LNCaP clone FGC (cell line): Measurements from ENCODE around the gene RAB35.

ENCODE experiments used
- DNase-seq: peaks from one replicate; pipeline ENCODE4 v3.0.0-alpha.2; 2011; ENCODE audit warnings: low read depth
- H3K4me3 ChIP-seq: 2 replicates; pipeline ENCODE4 v1.5.1; 2011; ENCODE audit warnings: mild to moderate bottlenecking, low read depth, low read length, control low read depth
- CTCF ChIP-seq: IDR thresholded peaks from 2 replicates; pipeline ENCODE4 v1.5.1; 2012; ENCODE audit warnings: mild to moderate bottlenecking; ENCODE audit not compliant: control insufficient read depth, insufficient read depth; ENCODE audit errors: extremely low read depth

RAB35 gene

GRCh38 chr12:120106151-120106550, 10.4 kb downstream of the RAB35 start:
- H3K4me3 ChIP-seq: no peak overlapping the region
- no peak for DNase-seq
- TF ChIP-seq CTCF: no peak

- no peak overlapping the region for H3K4me3 ChIP-seq
- TF ChIP-seq CTCF: no peak
- no peak for DNase-seq
Observed at GRCh38 chr12:120103371-120103770, 13.2 kb downstream of the RAB35 start.

- TF ChIP-seq CTCF: no peak
- DNase-seq: no peak
- no peak overlapping the region for H3K4me3 ChIP-seq
Observed at GRCh38 chr12:120103044-120103338, 13.6 kb downstream of the RAB35 start.

- no peak for DNase-seq
- no peak overlapping the region for H3K4me3 ChIP-seq
- no peak for TF ChIP-seq CTCF
Observed at GRCh38 chr12:120102189-120103043, 14.1 kb downstream of the RAB35 start.

- no peak for DNase-seq
- no peak for TF ChIP-seq CTCF
- peak overlapping the region; percentile 17 for H3K4me3 ChIP-seq
Observed at GRCh38 chr12:120101617-120102016, 14.9 kb downstream of the RAB35 start.

- H3K4me3 ChIP-seq: peak overlapping the region; percentile 17
- DNase-seq: peak; percentile 45
- TF ChIP-seq CTCF: no peak
Observed at GRCh38 chr12:120101182-120101581, 15.4 kb downstream of the RAB35 start.

GRCh38 chr12:120100630-120101029, 15.9 kb downstream of the RAB35 start:
- H3K4me3 ChIP-seq: peak overlapping the region; percentile 17
- peak; percentile 50 for DNase-seq
- TF ChIP-seq CTCF: no peak
